Natural killer cell (primary cell): ENCODE results near the gene TARP. TPM values are rescaled to one million over a fixed set of nuclear protein-coding genes. Genes with fewer than 3 reads are reported as not detected.
A peak's percentile ranks its signal among the peaks of the same experiment; 100 is the strongest.

Experiments
- ATAC-seq, 3 donors: fragments of 150-1000 bp in 2 of 3; fragments of 200-7000 bp in 1 of 3; cut with Tn5 transposase; 1 replicate in 1 of 3; 2 replicates in 2 of 3; pipeline ENCODE4 v1.10.0; 2021; ENCODE audit warnings: mild to moderate bottlenecking in 2 of 3, moderate library complexity in 2 of 3
- DNase-seq, 2 donors: peaks; one replicate each; pipeline versions ENCODE4 v3.0.0 to v3.0.0-alpha.2; 2013 to 2021; ENCODE audit warnings: mixed read lengths in 1 of 2
- H3K27ac ChIP-seq: one replicate; pipeline ENCODE4 v1.5.1; 2013; ENCODE audit warnings: mild to moderate bottlenecking, low read length
- H3K27me3 ChIP-seq: one replicate; pipeline ENCODE4 v1.6.1; 2013; ENCODE audit warnings: low read length; ENCODE audit not compliant: control insufficient read depth, insufficient read depth
- H3K36me3 ChIP-seq: one replicate; pipeline ENCODE4 v1.6.1; 2013; ENCODE audit warnings: low read length; ENCODE audit not compliant: control insufficient read depth, insufficient read depth
- H3K4me1 ChIP-seq: one replicate; pipeline ENCODE4 v1.6.1; 2013; ENCODE audit warnings: low read length; ENCODE audit not compliant: control insufficient read depth, insufficient read depth
- H3K4me3 ChIP-seq: one replicate; pipeline ENCODE4 v1.5.1; 2013; ENCODE audit warnings: low read length
- H3K9me3 ChIP-seq: one replicate; pipeline ENCODE4 v1.6.1; 2013; ENCODE audit warnings: low read length; ENCODE audit not compliant: control insufficient read depth, insufficient read depth
- H3K27ac Mint-ChIP-seq, 2 donors: one replicate each; pipeline ENCODE4 v1.8.0; 2022; ENCODE audit warnings: mild to moderate bottlenecking in 2 of 2, mixed read lengths in 2 of 2, moderate library complexity in 1 of 2
- H3K27me3 Mint-ChIP-seq, 2 donors: one replicate each; pipeline ENCODE4 v1.8.0; 2022; ENCODE audit warnings: low read depth in 2 of 2, mixed read lengths in 2 of 2
- H3K36me3 Mint-ChIP-seq: one replicate; pipeline ENCODE4 v1.8.0; 2022; ENCODE audit warnings: mixed read lengths
- H3K4me1 Mint-ChIP-seq, 2 donors: one replicate each; pipeline ENCODE4 v1.8.0; 2022; ENCODE audit warnings: mixed read lengths in 2 of 2
- H3K4me3 Mint-ChIP-seq: one replicate; pipeline ENCODE4 v1.8.0; 2022; ENCODE audit warnings: mild to moderate bottlenecking, moderate library complexity, mixed read lengths
- H3K9me3 Mint-ChIP-seq, 2 donors: one replicate each; pipeline ENCODE4 v1.8.0; 2022; ENCODE audit warnings: mixed read lengths in 2 of 2
- CTCF ChIP-seq: fragments of 200-600 bp; IDR thresholded peaks from one replicate; pipeline ENCODE4 v1.8.0; 2022; ENCODE audit warnings: antibody characterized with exemption
- WGBS: methylation state at CpG from one replicate; pipeline ENCODE4 v1.1.7; 2013; ENCODE audit warnings: missing lambda C conversion rate; ENCODE audit not compliant: insufficient coverage; 5-methylcytosine and 5-hydroxymethylcytosine counted together
- intact Hi-C: fragments of 100-400 bp; cut with micrococcal nuclease; formaldehyde crosslinking; loops from one replicate; pipeline ENCODE4 v1.14.2; 2022
- total RNA-seq, 4 donors: library from RNA; stranded (reverse); fragments of 120-200 nt in 1 of 4; gene quantifications; one replicate each; pipeline versions ENCODE4 v1.2.3 to v1.2.4, GENCODE V29; 2013 to 2022

The TARP gene

GRCh38 chr7:38211486-38211885 is 62.0 kb downstream of the TARP start:
- H3K36me3 ChIP-seq: peaks cover 27% of the 10 kb centered on the region

More at GRCh38 chr7:38211486-38211885, 62.0 kb downstream of the TARP start:
- ATAC-seq: no peak
- H3K4me1 ChIP-seq: peaks cover 10% of the 10 kb centered on the region
- no peaks in the 10 kb centered on the region for H3K9me3 Mint-ChIP-seq
- no peak overlapping the region for H3K27ac ChIP-seq
- no peak overlapping the region for H3K4me3 ChIP-seq
- H3K36me3 Mint-ChIP-seq: peaks cover 7% of the 10 kb centered on the region
- intact Hi-C loops: no loop called here
- H3K27me3 ChIP-seq: no peaks in the 10 kb centered on the region
- WGBS: 96% methylated on average over 1 of the region's 1 CpG
- no peak overlapping the region for H3K4me3 Mint-ChIP-seq
- peaks cover 11 to 18% of the 10 kb centered on the region in 2 donors for H3K4me1 Mint-ChIP-seq
- no peaks in the 10 kb centered on the region for H3K27me3 Mint-ChIP-seq
- DNase-seq: no peak
- TF ChIP-seq CTCF: no peak
- H3K9me3 ChIP-seq: no peaks in the 10 kb centered on the region
- H3K27ac Mint-ChIP-seq: peak overlapping the region in 1 of 2 donors; percentile 39

Other genes with a start within 250 kb of the TARP start
- gene STARD3NL, start 95.4 kb downstream of the TARP start, total RNA-seq: 10 to 100 TPM; 30.6 to 38.6 (median 38.3) TPM